NOMO-1 (cell line): Measurements from ENCODE around the gene NOM1.
"Not testable (repeated sequence)": the region's sequence is repeated elsewhere in the genome, so short reads cannot be mapped to it uniquely, and the experiment has no call there.

Source experiments
- DNase-seq, 2 experiments: peaks; one replicate each; lab custom pipeline; 2025; ENCODE audit not compliant: unreplicated experiment in 2 of 2; lab: John Stamatoyannopoulos, UW

The NOM1 gene

GRCh38 chr7:156940421-156941122, 8.9 kb upstream of the NOM1 start:
- no peak for DNase-seq

GRCh38 chr7:156941393-156942182, 7.9 kb upstream of the NOM1 start:
- DNase-seq, result no peak

- no peak for DNase-seq
Measured at GRCh38 chr7:156942708-156943090, 6.8 kb upstream of the NOM1 start.

- DNase-seq, result no peak
Measured at GRCh38 chr7:156943091-156944041, 6.1 kb upstream of the NOM1 start.

GRCh38 chr7:156944876-156945275, 4.6 kb upstream of the NOM1 start:
- DNase-seq, result no peak

GRCh38 chr7:156947120-156947843, 2.2 kb upstream of the NOM1 start:
- DNase-seq, result no peak

- no peak for DNase-seq
Measured at GRCh38 chr7:156948361-156948760, 1.2 kb upstream of the NOM1 start.

- DNase-seq, result no peak
Measured at GRCh38 chr7:156950381-156950858, 908 bp downstream of the NOM1 start.

- not testable (repeated sequence) for DNase-seq
Measured at GRCh38 chr7:156953215-156953614, 3.7 kb downstream of the NOM1 start.

- no peak for DNase-seq
Measured at GRCh38 chr7:156954941-156955340, 5.4 kb downstream of the NOM1 start.

- DNase-seq, result no peak
Measured at GRCh38 chr7:156956727-156957126, 7.2 kb downstream of the NOM1 start.

GRCh38 chr7:156962145-156962544, 12.6 kb downstream of the NOM1 start:
- DNase-seq, result no peak

- no peak for DNase-seq
Measured at GRCh38 chr7:156962897-156963296, 13.4 kb downstream of the NOM1 start.

- no peak for DNase-seq
Measured at GRCh38 chr7:156963472-156963871, 14.0 kb downstream of the NOM1 start.

GRCh38 chr7:156964971-156965370, 15.5 kb downstream of the NOM1 start:
- no peak for DNase-seq

- DNase-seq, result no peak
Measured at GRCh38 chr7:156966387-156966786, 16.9 kb downstream of the NOM1 start.

- DNase-seq, result no peak
Measured at GRCh38 chr7:156968183-156968582, 18.7 kb downstream of the NOM1 start.

GRCh38 chr7:156969972-156970420, 20.5 kb downstream of the NOM1 start:
- no peak for DNase-seq

GRCh38 chr7:156975620-156976019, 26.1 kb downstream of the NOM1 start:
- no peak for DNase-seq

- no peak for DNase-seq
Measured at GRCh38 chr7:156979007-156979606, 29.6 kb downstream of the NOM1 start.
